Testis (tissue), 3 donors: ENCODE measurements around the gene HPS1. TPM values are rescaled to one million over a fixed set of nuclear protein-coding genes. Genes with fewer than 3 reads are reported as not detected.

Experiments
- DNase-seq: peaks from one replicate; pipeline ENCODE4 v3.0.0-alpha.2; 2019
- H3K27ac ChIP-seq, 2 donors: fragments of 200-600 bp; sonication (generic); one replicate each; pipeline ENCODE4 v1.5.1; 2019
- H3K27me3 ChIP-seq: fragments of 200-600 bp; sonication (generic); one replicate; pipeline ENCODE4 v1.5.1; 2019
- H3K36me3 ChIP-seq: fragments of 200-600 bp; sonication (generic); one replicate; pipeline ENCODE4 v1.5.1; 2017; ENCODE audit warnings: low read depth; ENCODE audit errors: missing control alignments
- H3K4me1 ChIP-seq: fragments of 200-600 bp; sonication (generic); one replicate; pipeline ENCODE4 v1.5.1; 2019
- H3K4me3 ChIP-seq, 2 donors: fragments of 200-600 bp; sonication (generic); one replicate each; pipeline ENCODE4 v1.5.1; 2017 to 2019
- H3K9me3 ChIP-seq: fragments of 200-600 bp; sonication (generic); one replicate; pipeline ENCODE4 v1.5.1; 2017
- POLR2A ChIP-seq: fragments of 450-650 bp; IDR thresholded peaks from one replicate; pipeline ENCODE4 v1.6.1; 2017; ENCODE audit warnings: antibody characterized with exemption, mild to moderate bottlenecking, moderate library complexity
- WGBS, 2 donors: methylation state at CpG; one replicate each; pipeline ENCODE4 v1.1.5; 2018; 5-methylcytosine and 5-hydroxymethylcytosine counted together
- intact Hi-C: fragments of 100-400 bp; cut with DNase I; formaldehyde crosslinking; loops from one replicate; pipeline ENCODE4 v1.15.1; 2023; ENCODE audit warnings: low total_unique reads
- polyA plus RNA-seq: library from polyadenylated mRNA; stranded (reverse); fragments of 350-450 nt; fragmentation: Illumina TruSeq; extraction: RNeasy Lipid Tissue Mini Kit (QIAGEN cat#74804); gene quantifications from one replicate; pipeline ENCODE4 v1.2.3, GENCODE V29; 2014; ENCODE audit warnings: low read depth, low replicate concordance; ENCODE audit not compliant: insufficient read depth
- total RNA-seq, 2 donors: library from RNA; depleted of rRNA; stranded (reverse); fragments of >200 nt; gene quantifications; one replicate each; pipeline ENCODE4 v1.2.3, GENCODE V29; 2016
- TF ChIP-seq, protein P1 (sequence below), 3 experiments: fragments of 450-650 bp in 2 of 3; fragments of 200-600 bp in 1 of 3; sonication (generic) in 1 of 3; IDR thresholded peaks; one replicate each; pipeline ENCODE4 v1.5.1; 2016 to 2019; ENCODE audit warnings: antibody characterized with exemption in 3 of 3, mild to moderate bottlenecking in 2 of 3, moderate library complexity in 1 of 3

The HPS1 gene
- total and polyA plus RNA-seq, 3 donors from 2014 or later = 53.6 to 73.4 (median 59.4) TPM

DNA sequence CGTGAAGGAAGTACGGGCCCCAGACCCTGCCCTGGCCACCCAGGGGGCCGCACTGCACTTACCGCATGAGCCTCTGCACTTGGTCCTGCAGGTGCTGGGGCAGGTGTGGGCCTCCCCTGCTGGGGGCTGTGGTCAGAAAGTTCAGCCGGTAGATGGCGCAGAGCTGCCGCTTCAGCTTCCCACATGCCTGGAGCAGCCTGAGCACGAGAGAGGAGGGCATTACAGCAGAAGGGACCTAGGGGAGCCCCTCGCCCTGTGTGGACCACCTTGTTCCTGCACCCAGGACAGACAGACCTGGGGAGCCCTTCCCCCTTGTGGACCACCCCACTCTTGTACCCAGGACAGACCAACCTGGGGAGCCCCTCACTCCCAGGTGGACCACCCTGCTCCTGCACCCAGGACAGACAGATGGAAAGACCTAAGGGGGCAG lies 23.0 kb downstream of the HPS1 start:
- WGBS, 2 donors = 78% methylated on average over 9 of the region's 9 CpGs; no CpG with 5 or more reads in 1 of the 2 donors
- peak; percentile 13 for DNase-seq

DNA sequence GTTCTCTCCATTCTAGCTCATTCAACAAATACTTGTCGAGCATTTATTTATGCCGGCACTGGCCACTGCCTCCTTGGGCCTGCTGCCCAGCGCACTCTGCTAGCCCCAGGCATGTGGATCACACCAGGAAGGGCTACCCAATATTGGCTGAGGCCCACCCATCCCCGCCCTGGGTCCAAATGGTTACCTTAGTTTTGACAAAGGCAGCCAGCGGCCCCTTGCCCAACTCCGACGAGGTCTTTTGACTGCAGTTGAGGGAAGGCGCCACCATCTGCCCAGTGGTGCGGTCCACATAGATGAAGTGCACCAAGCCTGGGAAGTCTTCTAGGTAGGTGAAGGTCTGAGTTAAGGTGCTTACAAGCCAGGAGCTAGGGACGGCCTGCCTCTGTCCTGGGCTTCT lies 24.6 kb downstream of the HPS1 start:
- H3K9me3 ChIP-seq = no peaks in the 10 kb centered on the region
- H3K27ac ChIP-seq = no peak overlapping the region
- H3K4me1 ChIP-seq = no peaks in the 10 kb centered on the region
- TF ChIP-seq POLR2A = no peak
- TF ChIP-seq, protein P1, sequence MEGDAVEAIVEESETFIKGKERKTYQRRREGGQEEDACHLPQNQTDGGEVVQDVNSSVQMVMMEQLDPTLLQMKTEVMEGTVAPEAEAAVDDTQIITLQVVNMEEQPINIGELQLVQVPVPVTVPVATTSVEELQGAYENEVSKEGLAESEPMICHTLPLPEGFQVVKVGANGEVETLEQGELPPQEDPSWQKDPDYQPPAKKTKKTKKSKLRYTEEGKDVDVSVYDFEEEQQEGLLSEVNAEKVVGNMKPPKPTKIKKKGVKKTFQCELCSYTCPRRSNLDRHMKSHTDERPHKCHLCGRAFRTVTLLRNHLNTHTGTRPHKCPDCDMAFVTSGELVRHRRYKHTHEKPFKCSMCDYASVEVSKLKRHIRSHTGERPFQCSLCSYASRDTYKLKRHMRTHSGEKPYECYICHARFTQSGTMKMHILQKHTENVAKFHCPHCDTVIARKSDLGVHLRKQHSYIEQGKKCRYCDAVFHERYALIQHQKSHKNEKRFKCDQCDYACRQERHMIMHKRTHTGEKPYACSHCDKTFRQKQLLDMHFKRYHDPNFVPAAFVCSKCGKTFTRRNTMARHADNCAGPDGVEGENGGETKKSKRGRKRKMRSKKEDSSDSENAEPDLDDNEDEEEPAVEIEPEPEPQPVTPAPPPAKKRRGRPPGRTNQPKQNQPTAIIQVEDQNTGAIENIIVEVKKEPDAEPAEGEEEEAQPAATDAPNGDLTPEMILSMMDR (IDR thresholded peaks at IDR 0.05) = no peak
- no peak for DNase-seq
- 91 to 96% methylated on average over 10 of the region's 10 CpGs for WGBS, 2 donors
- H3K36me3 ChIP-seq = no peaks in the 10 kb centered on the region
- H3K4me3 ChIP-seq = no peak overlapping the region
- H3K27me3 ChIP-seq = no peaks in the 10 kb centered on the region
- intact Hi-C loops = no loop called here

More for the DNA sequence above, 23.0 kb downstream of the HPS1 start:
- intact Hi-C loops = no loop called here
- Histone ChIP-seq H3K4me1 (no peaks in the 10 kb centered on the region), H3K9me3 (no peaks in the 10 kb centered on the region), H3K27ac (no peak overlapping the region), H3K36me3 (no peaks in the 10 kb centered on the region), H3K4me3 (no peak overlapping the region), H3K27me3 (no peaks in the 10 kb centered on the region)
- TF ChIP-seq, protein P1 (IDR thresholded peaks at IDR 0.05) = no peak
- no peak for TF ChIP-seq POLR2A

DNA sequence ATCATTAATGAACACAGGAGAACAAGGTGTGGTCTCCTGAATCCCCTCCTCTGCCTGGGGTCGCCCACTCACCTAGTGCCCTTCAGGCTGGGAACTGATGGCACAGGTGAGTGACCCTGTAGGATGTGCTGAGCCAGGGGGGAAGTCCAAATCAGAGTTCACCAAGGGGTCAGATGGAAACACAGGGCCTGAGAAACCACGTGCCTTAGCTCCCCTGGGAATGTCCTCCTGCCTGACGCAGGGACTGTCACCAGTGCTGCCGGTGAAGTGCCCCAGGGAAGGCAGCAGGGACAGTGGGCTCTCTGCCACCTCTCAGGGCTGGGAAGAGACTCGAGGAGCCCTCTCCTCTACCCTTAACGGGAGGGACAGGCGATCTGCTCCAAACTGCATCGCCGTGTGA lies 25.9 kb downstream of the HPS1 start:
- intact Hi-C loops = no loop called here
- Histone ChIP-seq H3K4me3 (no peak overlapping the region), H3K36me3 (no peaks in the 10 kb centered on the region), H3K27ac (no peak overlapping the region), H3K4me1 (no peaks in the 10 kb centered on the region), H3K9me3 (no peaks in the 10 kb centered on the region), H3K27me3 (no peaks in the 10 kb centered on the region)
- 90 to 95% methylated on average over 6 to 9 of the region's 9 CpGs for WGBS, 2 donors
- no peak for DNase-seq
- TF ChIP-seq POLR2A = no peak
- TF ChIP-seq, protein P1 (IDR thresholded peaks at IDR 0.05) = no peak

DNA sequence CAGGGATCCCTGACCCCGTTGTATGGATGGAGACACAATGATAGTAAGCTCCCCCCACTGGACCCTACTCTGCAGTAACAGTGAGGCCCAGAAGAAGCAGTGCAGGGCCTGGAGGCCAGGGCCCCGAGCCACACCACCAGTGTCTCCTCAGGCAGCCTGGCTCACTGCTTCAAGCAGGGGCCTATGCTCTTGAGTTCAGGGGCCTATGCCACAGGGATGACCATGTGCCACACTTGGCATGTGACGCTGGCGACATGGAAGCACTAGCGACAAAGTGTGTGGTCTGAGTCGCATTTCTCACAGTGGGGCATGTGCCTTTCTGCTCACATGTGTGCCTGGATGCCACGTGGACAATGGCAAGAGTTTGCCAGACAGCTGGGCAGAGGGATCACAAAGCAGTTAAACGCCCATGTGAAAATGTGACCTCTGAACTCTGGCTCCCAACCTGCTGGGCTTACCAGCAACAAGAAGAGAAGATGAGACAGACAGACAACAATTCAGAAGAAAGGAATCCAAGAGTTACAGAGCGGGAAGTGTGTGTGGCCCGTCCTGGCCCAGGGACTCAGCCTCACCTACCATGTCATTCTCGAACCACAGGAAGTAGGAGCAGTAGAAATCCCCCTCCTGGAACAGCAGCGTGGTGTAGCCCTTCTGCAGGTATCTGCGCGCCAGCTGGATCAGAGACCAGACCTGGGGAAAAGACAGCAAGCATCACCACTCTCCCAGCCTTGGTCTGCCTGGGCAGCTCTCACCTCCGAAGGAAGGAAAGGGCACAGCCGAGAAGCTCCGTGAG lies 27.1 kb downstream of the HPS1 start:
- WGBS, 2 donors = 90 to 95% methylated on average over 13 to 17 of the region's 17 CpGs
- Histone ChIP-seq H3K27me3 (no peaks in the 10 kb centered on the region), H3K36me3 (no peaks in the 10 kb centered on the region), H3K4me1 (peaks cover 6% of the 10 kb centered on the region), H3K27ac (no peak overlapping the region), H3K4me3 (no peak overlapping the region), H3K9me3 (no peaks in the 10 kb centered on the region)
- no peak for TF ChIP-seq POLR2A
- TF ChIP-seq, protein P1 (IDR thresholded peaks at IDR 0.05) = no peak
- intact Hi-C loops = no loop called here
- no peak for DNase-seq
